Esophagus muscularis mucosa (tissue), 3 donors: ENCODE data around the gene PARD3B.

Experiments used
- POLR2AphosphoS5 ChIP-seq, 2 donors: sonication (generic); formaldehyde crosslinking; IDR thresholded peaks; one replicate each; pipeline ENCODE4 v1.6.1; 2017; ENCODE audit warnings: antibody characterized with exemption in 2 of 2
- TF ChIP-seq, protein P1 (sequence below), 3 experiments: fragments of 200-600 bp in 2 of 3; fragments of 450-650 bp in 1 of 3; sonication (generic) in 2 of 3; IDR thresholded peaks; one replicate each; pipeline ENCODE4 v1.5.1; 2017 to 2019; ENCODE audit warnings: antibody characterized with exemption in 3 of 3, mild to moderate bottlenecking in 2 of 3, moderate library complexity in 1 of 3

DNA sequence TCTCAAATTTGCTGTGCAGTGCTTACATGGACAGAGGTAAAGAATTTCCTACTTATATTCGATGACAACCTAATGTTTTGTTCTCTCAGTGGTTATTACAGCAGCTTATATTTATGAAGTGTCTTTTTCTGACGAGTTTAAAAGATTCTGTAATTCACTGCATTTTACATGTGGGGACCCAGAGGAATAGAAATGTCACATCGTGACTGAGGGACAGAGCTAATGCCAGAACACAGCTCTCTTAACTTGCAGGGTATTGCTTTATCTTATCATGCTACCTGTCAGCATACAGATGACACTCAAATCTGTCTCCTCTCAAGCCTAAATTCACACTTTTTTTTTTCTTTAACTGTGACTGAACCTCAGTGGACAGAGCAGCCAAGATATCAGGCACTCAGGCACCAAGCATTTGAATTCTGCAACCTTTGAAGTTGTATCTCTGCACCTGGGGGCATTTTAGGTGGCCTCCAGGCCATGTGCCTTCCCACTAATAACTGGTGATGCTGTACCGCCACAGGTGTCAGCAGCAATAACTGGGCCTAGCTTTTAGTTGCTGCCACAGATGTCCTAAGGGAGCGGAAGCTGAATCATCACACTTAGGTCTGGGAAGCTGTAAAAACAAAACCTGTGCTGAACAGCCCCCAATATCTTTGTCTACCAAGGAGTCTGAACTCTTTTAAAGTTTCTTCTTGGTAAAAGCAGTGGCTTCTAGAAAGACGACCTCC, 821.2 kb downstream of the PARD3B start:
- TF ChIP-seq, protein P1, sequence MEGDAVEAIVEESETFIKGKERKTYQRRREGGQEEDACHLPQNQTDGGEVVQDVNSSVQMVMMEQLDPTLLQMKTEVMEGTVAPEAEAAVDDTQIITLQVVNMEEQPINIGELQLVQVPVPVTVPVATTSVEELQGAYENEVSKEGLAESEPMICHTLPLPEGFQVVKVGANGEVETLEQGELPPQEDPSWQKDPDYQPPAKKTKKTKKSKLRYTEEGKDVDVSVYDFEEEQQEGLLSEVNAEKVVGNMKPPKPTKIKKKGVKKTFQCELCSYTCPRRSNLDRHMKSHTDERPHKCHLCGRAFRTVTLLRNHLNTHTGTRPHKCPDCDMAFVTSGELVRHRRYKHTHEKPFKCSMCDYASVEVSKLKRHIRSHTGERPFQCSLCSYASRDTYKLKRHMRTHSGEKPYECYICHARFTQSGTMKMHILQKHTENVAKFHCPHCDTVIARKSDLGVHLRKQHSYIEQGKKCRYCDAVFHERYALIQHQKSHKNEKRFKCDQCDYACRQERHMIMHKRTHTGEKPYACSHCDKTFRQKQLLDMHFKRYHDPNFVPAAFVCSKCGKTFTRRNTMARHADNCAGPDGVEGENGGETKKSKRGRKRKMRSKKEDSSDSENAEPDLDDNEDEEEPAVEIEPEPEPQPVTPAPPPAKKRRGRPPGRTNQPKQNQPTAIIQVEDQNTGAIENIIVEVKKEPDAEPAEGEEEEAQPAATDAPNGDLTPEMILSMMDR (IDR thresholded peaks at IDR 0.05), result no peak
- TF ChIP-seq POLR2AphosphoS5 (IDR thresholded peaks at IDR 0.05), result no peak
